Measurements from ENCODE around the gene GSC2.

- no peak for TF ChIP-seq CTCF (IDR thresholded peaks at IDR 0.05 in 8 of 11, conservative IDR thresholded peaks at IDR 0.05 in 3 of 11)
- no peak for TF ChIP-seq POLR2A (IDR thresholded peaks at IDR 0.05)
These were observed 827 bp downstream of the GSC2 start for GRCh38 chr22:19149047-19149883.
